OCI-LY1 (cell line): ENCODE data around the gene NRG2.

Source experiments
- H2AFZ ChIP-seq: fragments of 200-600 bp; sonication (generic), shearing (Covaris generic); 2 replicates; pipeline ENCODE4 v1.6.0; 2014; ENCODE audit warnings: antibody characterized with exemption, mild to moderate bottlenecking, low read length
- H3F3A ChIP-seq: fragments of 200-600 bp; sonication (generic), shearing (Covaris generic); 2 replicates; pipeline ENCODE4 v1.6.0; 2014; ENCODE audit warnings: mild to moderate bottlenecking, antibody characterized with exemption, low read length, moderate library complexity; ENCODE audit not compliant: insufficient read depth
- H3K27ac ChIP-seq: fragments of 200-600 bp; sonication (generic); 2 replicates; pipeline ENCODE4 v1.5.1; 2014; ENCODE audit warnings: low read length, mixed run types, mild to moderate bottlenecking, low read depth; ENCODE audit not compliant: poor library complexity, severe bottlenecking
- H3K27me3 ChIP-seq: fragments of 200-600 bp; sonication (generic); 2 replicates; pipeline ENCODE4 v1.6.0; 2014; ENCODE audit warnings: antibody characterized with exemption, mild to moderate bottlenecking, low read length, moderate library complexity; ENCODE audit not compliant: insufficient read depth
- H3K36me3 ChIP-seq: fragments of 200-600 bp; sonication (generic); 2 replicates; pipeline ENCODE4 v1.6.1; 2014; ENCODE audit warnings: mild to moderate bottlenecking, antibody characterized with exemption, low read length, moderate library complexity, mixed read lengths; ENCODE audit not compliant: insufficient read depth
- H3K4me1 ChIP-seq: fragments of 200-600 bp; sonication (generic); 2 replicates; pipeline ENCODE4 v1.5.1; 2014; ENCODE audit warnings: mild to moderate bottlenecking, low read length, moderate library complexity; ENCODE audit not compliant: insufficient read depth, severe bottlenecking
- H3K4me2 ChIP-seq: fragments of 200-600 bp; sonication (generic), shearing (Covaris generic); 2 replicates; pipeline ENCODE4 v1.6.1; 2014; ENCODE audit warnings: low read length
- H3K4me3 ChIP-seq: fragments of 200-600 bp; sonication (generic); 2 replicates; pipeline ENCODE4 v1.5.1; 2014; ENCODE audit warnings: low read length, low read depth, mild to moderate bottlenecking, mixed read lengths; ENCODE audit not compliant: poor library complexity, severe bottlenecking
- H3K79me2 ChIP-seq: fragments of 200-600 bp; shearing (Covaris generic); 2 replicates; pipeline ENCODE4 v1.6.1; 2016; ENCODE audit warnings: mixed run types, low read length, mixed read lengths; ENCODE audit not compliant: insufficient read depth
- H3K9ac ChIP-seq: fragments of 200-600 bp; sonication (generic), shearing (Covaris generic); 2 replicates; pipeline ENCODE4 v1.6.1; 2014; ENCODE audit warnings: mild to moderate bottlenecking, low read length, mixed read lengths
- H3K9me2 ChIP-seq: fragments of 200-600 bp; sonication (generic), shearing (Covaris generic); 2 replicates; pipeline ENCODE4 v1.6.1; 2014; ENCODE audit warnings: low read depth, mild to moderate bottlenecking, low read length, mixed read lengths
- H3K9me3 ChIP-seq: fragments of 200-600 bp; shearing (Covaris generic); 2 replicates; pipeline ENCODE4 v1.6.1; 2014; ENCODE audit warnings: low read length, mixed read lengths
- H4K20me1 ChIP-seq: fragments of 200-600 bp; sonication (generic), shearing (Covaris generic); 2 replicates; pipeline ENCODE4 v1.6.0; 2016; ENCODE audit warnings: mild to moderate bottlenecking, low read length; ENCODE audit not compliant: insufficient read depth
- CTCF ChIP-seq: fragments of 200-600 bp; sonication (generic), shearing (Covaris generic); IDR thresholded peaks from 2 replicates; pipeline ENCODE4 v1.5.1; 2017; ENCODE audit warnings: mild to moderate bottlenecking, antibody characterized with exemption, low read length, moderate library complexity, mixed read lengths
- EZH2 ChIP-seq: fragments of 200-600 bp; sonication (generic), shearing (Covaris generic); IDR thresholded peaks from 2 replicates; pipeline ENCODE4 v1.8.0; 2017; ENCODE audit warnings: borderline replicate concordance, mixed run types, mild to moderate bottlenecking, antibody characterized with exemption, low read length, moderate library complexity, mixed read lengths

NRG2 gene

GRCh38 chr5:140000332-140000731 lies 42.8 kb downstream of the NRG2 start:
- Histone ChIP-seq H3K9me2 (no peaks in the 10 kb centered on the region), H3K36me3 (no peaks in the 10 kb centered on the region), H4K20me1 (no peaks in the 10 kb centered on the region), H3F3A (no peaks in the 10 kb centered on the region), H3K79me2 (no peaks in the 10 kb centered on the region), H3K9ac (no peak overlapping the region), H3K27me3 (no peaks in the 10 kb centered on the region; the same call in 1 of the 2 replicates), H3K4me2 (no peak overlapping the region), H3K4me1 (no peaks in the 10 kb centered on the region), H3K4me3 (no peak overlapping the region), H2AFZ (no peak overlapping the region), H3K27ac (no peak overlapping the region), H3K9me3 (no peaks in the 10 kb centered on the region)
- TF ChIP-seq EZH2 = no peak
- no peak for TF ChIP-seq CTCF

DNA sequence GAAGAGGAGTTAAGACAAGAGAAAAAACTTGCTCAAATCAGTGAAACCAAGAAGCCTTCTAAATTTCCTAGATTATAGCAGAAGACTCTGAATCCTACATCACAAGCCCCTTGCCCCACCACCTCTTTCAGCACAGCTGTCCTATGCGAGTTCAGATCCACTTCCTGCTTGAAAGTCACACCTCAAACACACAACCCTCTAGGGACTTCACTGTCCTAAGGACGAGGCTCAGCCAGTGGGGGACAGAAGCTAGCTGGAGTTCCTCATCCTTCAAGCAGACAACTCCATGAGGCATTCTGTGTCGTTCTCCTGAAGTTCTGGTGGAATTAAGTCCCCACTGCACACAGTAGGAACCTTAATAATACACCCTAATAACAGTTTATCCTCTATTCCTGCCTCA lies 44.3 kb downstream of the NRG2 start:
- no peaks in the 10 kb centered on the region for H3F3A ChIP-seq
- H3K27me3 ChIP-seq = no peaks in the 10 kb centered on the region; the same call in 1 of the 2 replicates
- H3K4me3 ChIP-seq = no peak overlapping the region
- no peaks in the 10 kb centered on the region for H4K20me1 ChIP-seq
- H3K4me2 ChIP-seq = no peak overlapping the region
- H2AFZ ChIP-seq = no peak overlapping the region
- H3K9ac ChIP-seq = no peak overlapping the region
- no peaks in the 10 kb centered on the region for H3K36me3 ChIP-seq
- TF ChIP-seq EZH2 (no peak), CTCF (no peak)
- no peak overlapping the region for H3K27ac ChIP-seq
- H3K4me1 ChIP-seq = no peaks in the 10 kb centered on the region
- H3K9me2 ChIP-seq = no peaks in the 10 kb centered on the region
- no peaks in the 10 kb centered on the region for H3K9me3 ChIP-seq
- H3K79me2 ChIP-seq = no peaks in the 10 kb centered on the region

- H2AFZ ChIP-seq = no peak overlapping the region
- H3K27me3 ChIP-seq = no peaks in the 10 kb centered on the region; the same call in 1 of the 2 replicates
- no peak overlapping the region for H3K9ac ChIP-seq
- H3K4me2 ChIP-seq = no peak overlapping the region
- no peaks in the 10 kb centered on the region for H3F3A ChIP-seq
- H4K20me1 ChIP-seq = no peaks in the 10 kb centered on the region
- H3K9me2 ChIP-seq = no peaks in the 10 kb centered on the region
- no peaks in the 10 kb centered on the region for H3K36me3 ChIP-seq
- no peaks in the 10 kb centered on the region for H3K79me2 ChIP-seq
- H3K27ac ChIP-seq = no peak overlapping the region
- H3K4me3 ChIP-seq = no peak overlapping the region
- TF ChIP-seq EZH2 (no peak), CTCF (no peak)
- no peaks in the 10 kb centered on the region for H3K4me1 ChIP-seq
- no peaks in the 10 kb centered on the region for H3K9me3 ChIP-seq
These were observed 45.8 kb downstream of the NRG2 start for GRCh38 chr5:139997276-139997675.
